ENCODE data around the gene PLGRKT.

The PLGRKT gene

DNA sequence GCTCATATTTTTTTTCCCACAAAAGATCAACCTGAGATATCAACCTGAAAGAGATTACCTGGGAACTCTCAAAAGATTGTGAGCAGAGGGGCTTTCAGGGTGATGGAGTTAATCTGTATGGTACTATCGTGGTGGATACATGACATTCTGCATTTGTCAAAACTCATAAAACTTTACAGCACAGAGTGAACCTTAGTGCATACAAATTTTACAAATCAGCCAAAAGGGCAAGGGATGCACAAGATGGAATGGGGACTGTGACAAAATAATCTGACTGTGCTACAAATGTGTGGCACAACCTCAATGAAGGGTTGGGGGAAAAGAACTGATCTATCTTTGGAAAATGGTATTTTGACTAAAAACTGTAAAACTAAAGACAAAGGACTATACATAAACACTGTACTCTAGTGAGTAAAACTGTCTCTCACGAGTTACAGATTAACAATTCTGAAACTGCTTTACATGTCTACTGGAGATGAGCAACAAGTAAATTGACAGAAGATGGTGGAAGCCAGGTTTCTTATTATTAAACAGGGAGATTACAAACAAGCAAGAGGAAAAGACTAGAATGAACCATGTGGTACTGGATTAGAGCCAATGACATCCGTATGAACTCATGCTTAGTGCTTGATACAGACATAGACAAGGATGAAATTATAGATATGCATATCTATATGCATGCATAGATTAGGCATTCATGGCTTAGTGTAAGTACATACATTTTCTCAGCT, 73.3 kb downstream of the PLGRKT start:
- H3K4me3 ChIP-seq (ENCODE audit: low read length): no peak overlapping the region
- H3F3A ChIP-seq (ENCODE audit: control insufficient read depth, insufficient read depth): no peaks in the 10 kb centered on the region
- H3K4me2 ChIP-seq (ENCODE audit: low read length): no peak overlapping the region
- no peaks in the 10 kb centered on the region for H4K20me1 ChIP-seq (ENCODE audit: control insufficient read depth, insufficient read depth, low read depth, low read length)
- no peaks in the 10 kb centered on the region for H3K4me1 ChIP-seq (ENCODE audit: control insufficient read depth, low read length)
- no peaks in the 10 kb centered on the region for H3K9me3 ChIP-seq (ENCODE audit: control insufficient read depth, insufficient read depth, low read length)
- H3K36me3 ChIP-seq (ENCODE audit: control insufficient read depth, low read length): no peaks in the 10 kb centered on the region
- no peaks in the 10 kb centered on the region for H3K79me2 ChIP-seq (ENCODE audit: control insufficient read depth, low read length)
- no peaks in the 10 kb centered on the region for H3K27me3 ChIP-seq (ENCODE audit: control insufficient read depth, low read length)
- no peaks in the 10 kb centered on the region for H3K9me2 ChIP-seq (replicated peaks; ENCODE audit: control insufficient read depth, low read length)
- no peak overlapping the region for H3K27ac ChIP-seq (ENCODE audit: low read depth, low read length)
- TF ChIP-seq EZH2phosphoT487 (IDR thresholded peaks at IDR 0.05; ENCODE audit: borderline replicate concordance, low read length): no peak
- TF ChIP-seq, protein P1, sequence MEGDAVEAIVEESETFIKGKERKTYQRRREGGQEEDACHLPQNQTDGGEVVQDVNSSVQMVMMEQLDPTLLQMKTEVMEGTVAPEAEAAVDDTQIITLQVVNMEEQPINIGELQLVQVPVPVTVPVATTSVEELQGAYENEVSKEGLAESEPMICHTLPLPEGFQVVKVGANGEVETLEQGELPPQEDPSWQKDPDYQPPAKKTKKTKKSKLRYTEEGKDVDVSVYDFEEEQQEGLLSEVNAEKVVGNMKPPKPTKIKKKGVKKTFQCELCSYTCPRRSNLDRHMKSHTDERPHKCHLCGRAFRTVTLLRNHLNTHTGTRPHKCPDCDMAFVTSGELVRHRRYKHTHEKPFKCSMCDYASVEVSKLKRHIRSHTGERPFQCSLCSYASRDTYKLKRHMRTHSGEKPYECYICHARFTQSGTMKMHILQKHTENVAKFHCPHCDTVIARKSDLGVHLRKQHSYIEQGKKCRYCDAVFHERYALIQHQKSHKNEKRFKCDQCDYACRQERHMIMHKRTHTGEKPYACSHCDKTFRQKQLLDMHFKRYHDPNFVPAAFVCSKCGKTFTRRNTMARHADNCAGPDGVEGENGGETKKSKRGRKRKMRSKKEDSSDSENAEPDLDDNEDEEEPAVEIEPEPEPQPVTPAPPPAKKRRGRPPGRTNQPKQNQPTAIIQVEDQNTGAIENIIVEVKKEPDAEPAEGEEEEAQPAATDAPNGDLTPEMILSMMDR (IDR thresholded peaks at IDR 0.05; ENCODE audit: low read depth, low read length, poor library complexity, severe bottlenecking): no peak

DNA sequence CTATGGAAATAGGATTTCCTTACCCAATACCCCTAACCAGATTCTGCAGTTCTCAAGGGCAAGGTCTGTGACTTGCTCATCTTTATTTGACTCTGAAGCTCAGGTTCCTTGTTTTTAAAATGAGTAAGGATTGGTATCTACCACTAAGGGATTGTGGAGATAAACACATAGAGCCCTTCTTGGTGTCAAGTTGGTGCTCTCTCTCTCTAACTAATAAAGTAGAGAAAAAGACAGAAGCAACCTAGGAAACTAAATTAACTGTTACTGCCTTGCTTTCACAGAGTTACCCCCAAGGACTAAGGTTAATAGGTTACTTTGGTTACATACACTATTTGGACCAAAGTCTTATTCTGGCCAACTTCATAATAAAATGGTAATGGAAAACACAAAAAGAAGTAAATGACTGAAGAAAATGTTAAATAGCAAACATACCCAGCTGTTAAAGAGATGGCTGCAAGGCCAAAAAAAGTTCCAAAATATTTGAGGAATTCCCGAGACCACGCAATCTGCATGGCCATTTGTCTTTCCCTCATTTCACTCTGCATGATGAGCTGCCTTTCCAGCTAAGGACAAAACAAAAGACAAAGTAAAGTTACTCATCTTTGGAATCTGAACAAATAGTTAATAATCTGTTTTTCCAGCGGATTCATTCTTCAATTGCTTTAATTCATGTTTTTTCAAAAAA, 76.3 kb downstream of the PLGRKT start:
- H3K9me3 ChIP-seq (ENCODE audit: control insufficient read depth, insufficient read depth, low read length): no peaks in the 10 kb centered on the region
- no peaks in the 10 kb centered on the region for H3F3A ChIP-seq (ENCODE audit: control insufficient read depth, insufficient read depth)
- H3K9me2 ChIP-seq (replicated peaks; ENCODE audit: control insufficient read depth, low read length): no peaks in the 10 kb centered on the region
- TF ChIP-seq EZH2phosphoT487 (IDR thresholded peaks at IDR 0.05; ENCODE audit: borderline replicate concordance, low read length): no peak
- TF ChIP-seq, protein P1 (IDR thresholded peaks at IDR 0.05; ENCODE audit: low read depth, low read length, poor library complexity, severe bottlenecking): no peak
- H3K79me2 ChIP-seq (ENCODE audit: control insufficient read depth, low read length): no peaks in the 10 kb centered on the region
- H3K4me1 ChIP-seq (ENCODE audit: control insufficient read depth, low read length): no peaks in the 10 kb centered on the region
- no peaks in the 10 kb centered on the region for H4K20me1 ChIP-seq (ENCODE audit: control insufficient read depth, insufficient read depth, low read depth, low read length)
- H3K4me2 ChIP-seq (ENCODE audit: low read length): no peak overlapping the region
- no peak overlapping the region for H3K27ac ChIP-seq (ENCODE audit: low read depth, low read length)
- no peaks in the 10 kb centered on the region for H3K36me3 ChIP-seq (ENCODE audit: control insufficient read depth, low read length)
- no peaks in the 10 kb centered on the region for H3K27me3 ChIP-seq (ENCODE audit: control insufficient read depth, low read length)
- no peak overlapping the region for H3K4me3 ChIP-seq (ENCODE audit: low read length)

DNA sequence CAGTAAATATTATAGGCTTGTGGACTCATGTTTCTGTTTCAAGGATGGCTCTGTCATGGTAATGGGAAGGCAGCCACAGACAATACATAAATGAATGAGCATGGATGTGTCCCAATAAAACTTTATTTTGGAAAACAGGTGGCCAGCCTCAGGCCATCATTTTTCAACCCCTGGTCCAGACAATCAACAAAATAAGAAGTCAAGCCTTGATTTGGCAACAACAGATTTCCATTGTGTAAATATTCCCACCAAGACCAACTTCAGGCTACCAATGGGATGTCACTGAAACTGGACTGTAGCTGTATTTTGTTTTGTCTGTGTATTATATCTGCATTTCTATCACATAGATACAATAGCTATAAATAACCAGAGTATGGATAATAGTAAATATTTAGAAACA, 77.4 kb downstream of the PLGRKT start:
- Histone ChIP-seq H3K27ac (ENCODE audit: low read depth, low read length) (no peak overlapping the region), H3K9me2 (replicated peaks; ENCODE audit: control insufficient read depth, low read length) (no peaks in the 10 kb centered on the region), H3K4me2 (ENCODE audit: low read length) (no peak overlapping the region), H3K4me1 (ENCODE audit: control insufficient read depth, low read length) (no peaks in the 10 kb centered on the region), H4K20me1 (ENCODE audit: control insufficient read depth, insufficient read depth, low read depth, low read length) (no peaks in the 10 kb centered on the region), H3K79me2 (ENCODE audit: control insufficient read depth, low read length) (no peaks in the 10 kb centered on the region), H3K27me3 (ENCODE audit: control insufficient read depth, low read length) (no peaks in the 10 kb centered on the region), H3K9me3 (ENCODE audit: control insufficient read depth, insufficient read depth, low read length) (no peaks in the 10 kb centered on the region), H3K36me3 (ENCODE audit: control insufficient read depth, low read length) (no peaks in the 10 kb centered on the region), H3K4me3 (ENCODE audit: low read length) (no peak overlapping the region), H3F3A (ENCODE audit: control insufficient read depth, insufficient read depth) (no peaks in the 10 kb centered on the region)
- TF ChIP-seq EZH2phosphoT487 (IDR thresholded peaks at IDR 0.05; ENCODE audit: borderline replicate concordance, low read length): no peak
- TF ChIP-seq, protein P1 (IDR thresholded peaks at IDR 0.05; ENCODE audit: low read depth, low read length, poor library complexity, severe bottlenecking): no peak

Measured in DOHH2 (cell line).